ENCODE data around the gene TNS4.

GRCh38 chr17:40490982-40491381 lies 10.4 kb downstream of the TNS4 start:
- TF ChIP-seq POLR2A (IDR thresholded peaks at IDR 0.05) = no peak
- no peak for TF ChIP-seq CTCF (IDR thresholded peaks at IDR 0.05)
- TF ChIP-seq EP300 (IDR thresholded peaks at IDR 0.05) = no peak

Data from tibial nerve (tissue), 4 donors.